Eye (tissue), 1 donor: ENCODE results near the gene LBX1.

ENCODE experiments used
- DNase-seq: peaks from one replicate; pipeline ENCODE4 v3.0.0-alpha.2; 2015

LBX1 gene

GRCh38 chr10:101224910-101225823 lies 4.1 kb downstream of the LBX1 start:
- peak; percentile 70 for DNase-seq

- no peak for DNase-seq
Measured at GRCh38 chr10:101224060-101224909, 5.0 kb downstream of the LBX1 start.

GRCh38 chr10:101223274-101224059 lies 5.8 kb downstream of the LBX1 start:
- DNase-seq, result peak; percentile 67

GRCh38 chr10:101222683-101223273 lies 6.5 kb downstream of the LBX1 start:
- DNase-seq, result peak; percentile 66

- peak; percentile 45 for DNase-seq
Measured at GRCh38 chr10:101221963-101222531, 7.2 kb downstream of the LBX1 start.

DNA sequence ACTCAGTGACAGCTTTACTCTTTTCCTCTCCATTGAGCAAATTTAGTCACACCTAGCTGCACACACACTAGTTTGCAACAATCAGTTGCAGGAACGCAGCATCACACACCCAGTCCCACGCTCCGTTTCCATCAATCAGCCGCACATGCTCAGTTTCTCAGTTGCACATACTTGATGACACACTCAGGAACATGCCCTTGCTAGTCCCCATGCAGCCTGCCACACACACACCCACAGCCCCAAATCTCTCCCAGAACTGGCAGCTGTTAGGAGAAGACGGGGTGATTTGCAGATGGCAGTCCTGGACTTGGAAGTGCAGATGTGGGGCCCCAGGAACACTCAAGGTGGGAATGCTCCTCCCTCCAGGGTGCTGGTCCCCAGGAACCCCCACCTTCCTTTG lies 7.7 kb downstream of the LBX1 start:
- DNase-seq, result no peak

DNA sequence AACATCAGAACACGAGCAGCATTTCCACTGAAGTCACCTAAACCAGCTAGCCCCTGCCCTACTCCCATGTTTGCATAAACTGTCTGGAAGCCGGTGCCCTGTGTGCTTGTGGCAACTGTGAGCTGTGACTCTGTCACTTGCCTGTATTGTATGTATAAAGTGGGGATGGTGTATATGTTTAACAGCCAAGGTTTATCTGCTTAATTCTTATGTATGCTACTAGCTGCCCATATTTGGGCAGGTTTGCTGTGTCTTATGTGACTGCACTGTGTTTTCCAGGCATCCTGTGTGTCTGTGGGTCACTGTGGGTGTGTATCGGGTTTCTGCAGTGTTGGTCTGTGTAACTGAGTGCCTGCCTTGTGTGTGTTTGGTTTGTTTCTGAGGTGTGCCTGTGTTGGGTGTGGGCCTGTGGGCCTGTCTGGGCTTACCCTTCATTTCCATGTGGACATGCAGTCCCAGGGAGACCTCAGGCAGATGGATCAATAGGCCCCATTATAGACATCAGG lies 9.3 kb downstream of the LBX1 start:
- DNase-seq, result peak; percentile 23

GRCh38 chr10:101219139-101219945 lies 9.9 kb downstream of the LBX1 start:
- DNase-seq, result peak; percentile 26

GRCh38 chr10:101218351-101219138 lies 10.7 kb downstream of the LBX1 start:
- peak; percentile 58 for DNase-seq

GRCh38 chr10:101217450-101218281 lies 11.6 kb downstream of the LBX1 start:
- DNase-seq, result peak; percentile 92

DNA sequence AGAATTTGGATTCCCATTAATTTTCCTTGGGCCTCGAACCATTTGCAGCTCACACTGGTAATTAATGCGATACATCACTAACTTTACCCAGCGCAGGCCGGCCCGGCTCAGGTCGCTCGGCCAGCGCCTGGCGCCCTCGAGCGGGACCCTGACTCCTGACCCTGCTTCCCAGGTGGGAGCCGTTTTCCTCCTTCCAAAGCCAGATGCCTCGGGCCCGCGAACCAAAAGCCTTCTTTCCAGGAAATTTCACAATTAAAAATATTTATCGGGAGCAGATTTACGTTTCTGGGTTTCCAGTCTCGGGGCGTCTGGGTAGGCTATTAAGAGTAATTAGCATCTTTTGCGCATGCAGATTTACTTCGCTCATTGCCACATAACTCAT lies 12.2 kb downstream of the LBX1 start:
- no peak for DNase-seq

GRCh38 chr10:101216207-101217043 lies 12.8 kb downstream of the LBX1 start:
- DNase-seq, result peak; percentile 58

DNA sequence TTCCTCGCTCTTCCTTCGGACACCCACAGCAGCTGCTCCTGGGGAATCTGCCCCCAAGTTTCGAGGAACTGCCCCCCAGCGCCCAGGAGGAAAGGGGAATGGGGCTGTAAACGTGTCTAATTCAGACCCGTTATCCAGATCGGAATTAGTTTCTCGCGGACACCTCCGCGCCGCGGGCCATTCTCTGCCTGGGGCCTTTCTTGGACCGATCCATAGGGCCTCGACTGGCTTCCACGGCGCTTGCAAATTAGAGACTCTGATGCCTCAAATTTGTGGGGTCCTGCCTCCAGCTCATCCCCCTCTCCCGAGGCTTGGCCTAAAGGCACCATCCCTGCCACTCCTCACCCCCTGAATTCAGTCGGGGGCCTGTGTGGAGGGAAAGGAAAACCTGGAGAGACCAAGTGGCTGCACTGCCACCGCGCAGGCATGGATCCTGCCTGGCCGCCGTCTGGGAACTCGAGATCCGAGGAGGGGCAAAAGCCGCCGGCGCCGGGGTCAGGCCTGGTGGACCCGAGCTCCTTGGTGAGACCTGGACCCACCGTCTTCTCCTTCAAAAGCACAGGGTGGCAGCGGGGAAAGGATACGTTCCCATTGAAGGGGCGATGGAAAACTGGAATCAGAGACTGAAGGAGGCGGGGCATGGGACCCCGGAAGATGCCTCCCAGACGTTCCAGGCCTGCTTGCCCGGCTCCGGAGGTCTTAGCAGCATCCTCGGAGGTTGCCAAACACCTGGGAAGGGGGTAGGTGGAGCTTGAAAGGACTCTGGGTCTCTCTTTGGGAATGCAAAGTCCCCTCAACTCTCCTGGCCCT lies 13.7 kb downstream of the LBX1 start:
- peak; percentile 44 for DNase-seq

- peak; percentile 91 for DNase-seq
Measured at GRCh38 chr10:101214446-101215396, 14.5 kb downstream of the LBX1 start.

DNA sequence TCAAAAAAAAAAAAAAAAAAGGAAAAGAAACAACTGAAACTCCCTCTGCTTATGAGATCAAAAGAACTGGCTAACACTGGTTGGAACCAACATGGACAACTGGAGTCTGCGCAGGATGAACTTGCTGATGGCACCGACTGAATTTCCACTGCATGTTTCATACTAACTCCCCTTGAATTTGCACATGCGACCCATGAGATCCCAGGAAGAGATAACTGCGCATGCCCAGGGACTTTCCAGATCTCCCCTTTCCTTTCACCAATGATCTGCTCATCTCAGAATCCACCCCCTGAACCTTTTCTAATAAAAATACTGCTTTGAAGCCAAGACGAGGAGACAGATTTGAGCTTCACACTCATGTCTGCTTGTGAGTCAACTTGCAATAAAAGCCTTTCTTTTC lies 20.7 kb downstream of the LBX1 start:
- no peak for DNase-seq

GRCh38 chr10:101207026-101207425 lies 22.2 kb downstream of the LBX1 start:
- no peak for DNase-seq
